HEK293 (cell line): ENCODE measurements around the gene ENO3.

Experiments used
- FEZF1 ChIP-seq: fragments of 450-650 bp; formaldehyde crosslinking; IDR thresholded peaks from 2 replicates; pipeline ENCODE4 v1.5.1; 2016; ENCODE audit warnings: missing biosample characterization, missing genetic modification characterization
- KLF9 ChIP-seq: fragments of 450-650 bp; formaldehyde crosslinking; IDR thresholded peaks from 2 replicates; pipeline ENCODE4 v1.5.1; 2016; ENCODE audit warnings: missing biosample characterization, missing genetic modification characterization, low read depth
- REPIN1 ChIP-seq: fragments of 450-650 bp; formaldehyde crosslinking; IDR thresholded peaks from 2 replicates; pipeline ENCODE4 v1.5.1; 2017; ENCODE audit warnings: missing biosample characterization, missing genetic modification characterization, low read depth
- REST ChIP-seq: fragments of 450-650 bp; formaldehyde crosslinking; IDR thresholded peaks from 2 replicates; pipeline ENCODE4 v1.5.1; 2016; ENCODE audit warnings: missing biosample characterization, missing genetic modification characterization
- SP2 ChIP-seq: fragments of 450-650 bp; formaldehyde crosslinking; IDR thresholded peaks from 2 replicates; pipeline ENCODE4 v1.5.1; 2016; ENCODE audit warnings: missing biosample characterization, missing genetic modification characterization
- YY1 ChIP-seq: fragments of 450-650 bp; formaldehyde crosslinking; IDR thresholded peaks from 2 replicates; pipeline ENCODE4 v1.5.1; 2018; ENCODE audit warnings: missing biosample characterization, missing genetic modification characterization
- ZNF114 ChIP-seq: fragments of 450-650 bp; formaldehyde crosslinking; IDR thresholded peaks from 2 replicates; pipeline ENCODE4 v1.5.0; 2017; ENCODE audit warnings: missing biosample characterization, missing genetic modification characterization
- ZNF140 ChIP-seq: fragments of 450-650 bp; formaldehyde crosslinking; IDR thresholded peaks from 2 replicates; pipeline ENCODE4 v1.5.1; 2016; ENCODE audit warnings: missing biosample characterization, missing genetic modification characterization
- ZNF155 ChIP-seq: fragments of 450-650 bp; formaldehyde crosslinking; IDR thresholded peaks from 2 replicates; pipeline ENCODE4 v1.5.1; 2016; ENCODE audit warnings: missing biosample characterization, missing genetic modification characterization
- ZNF184 ChIP-seq: fragments of 450-650 bp; IDR thresholded peaks from 2 replicates; pipeline ENCODE4 v1.5.1; 2018; ENCODE audit warnings: missing biosample characterization, mild to moderate bottlenecking, missing genetic modification characterization
- ZNF2 ChIP-seq: fragments of 450-650 bp; formaldehyde crosslinking; IDR thresholded peaks from 2 replicates; pipeline ENCODE4 v1.5.1; 2016; ENCODE audit warnings: missing biosample characterization, missing genetic modification characterization
- ZNF830 ChIP-seq: fragments of 450-650 bp; IDR thresholded peaks from 2 replicates; pipeline ENCODE4 v1.5.0; 2018; ENCODE audit warnings: missing biosample characterization, missing genetic modification characterization, low read depth, mild to moderate bottlenecking, moderate library complexity
- TF ChIP-seq, protein P1 (sequence below): fragments of 450-650 bp; formaldehyde crosslinking; IDR thresholded peaks from 2 replicates; pipeline ENCODE4 v1.5.1; 2016; ENCODE audit warnings: missing biosample characterization, missing genetic modification characterization
- TF ChIP-seq, protein P2 (sequence below): fragments of 450-650 bp; formaldehyde crosslinking; IDR thresholded peaks from 2 replicates; pipeline ENCODE4 v1.5.1; 2016; ENCODE audit warnings: missing biosample characterization, missing genetic modification characterization

DNA sequence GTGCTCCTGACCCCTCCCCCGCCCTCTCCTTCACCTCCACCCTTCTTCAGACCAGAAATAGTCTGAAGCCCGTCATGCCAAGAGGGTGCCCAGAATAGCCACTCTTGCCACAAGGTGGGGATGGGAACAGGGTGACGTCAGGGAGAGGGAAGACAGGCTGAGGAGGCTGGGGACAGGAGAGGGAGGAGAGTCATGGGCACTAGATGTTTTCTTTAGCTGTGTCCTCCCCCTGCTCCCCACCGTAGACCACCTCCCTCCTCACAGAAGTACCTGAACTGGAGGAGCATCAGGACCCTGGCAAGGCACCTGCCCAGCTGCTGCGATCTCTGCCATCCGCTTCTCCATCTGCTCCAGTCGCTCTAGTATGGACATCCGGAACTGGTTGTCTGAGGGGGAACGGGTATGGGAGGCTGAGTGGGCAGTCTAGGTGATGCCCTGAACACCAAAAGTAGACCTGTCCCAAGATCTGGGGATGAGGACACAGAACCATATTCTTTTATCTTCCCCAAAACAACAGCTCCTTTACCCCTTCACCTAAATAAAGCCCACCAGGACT, 23.3 kb downstream of the ENO3 start:
- TF ChIP-seq KLF9 (tag by site-specific recombination) (no peak), FEZF1 (no peak), ZNF184 (tag by site-specific recombination) (no peak), YY1 (no peak), ZNF140 (tag by site-specific recombination) (no peak), ZNF114 (tag by site-specific recombination) (no peak), ZNF155 (tag by site-specific recombination) (no peak), SP2 (tag by site-specific recombination) (no peak), ZNF2 (no peak), REPIN1 (no peak), REST (tag by site-specific recombination) (no peak), ZNF830 (tag by site-specific recombination) (no peak)
- TF ChIP-seq, protein P1, sequence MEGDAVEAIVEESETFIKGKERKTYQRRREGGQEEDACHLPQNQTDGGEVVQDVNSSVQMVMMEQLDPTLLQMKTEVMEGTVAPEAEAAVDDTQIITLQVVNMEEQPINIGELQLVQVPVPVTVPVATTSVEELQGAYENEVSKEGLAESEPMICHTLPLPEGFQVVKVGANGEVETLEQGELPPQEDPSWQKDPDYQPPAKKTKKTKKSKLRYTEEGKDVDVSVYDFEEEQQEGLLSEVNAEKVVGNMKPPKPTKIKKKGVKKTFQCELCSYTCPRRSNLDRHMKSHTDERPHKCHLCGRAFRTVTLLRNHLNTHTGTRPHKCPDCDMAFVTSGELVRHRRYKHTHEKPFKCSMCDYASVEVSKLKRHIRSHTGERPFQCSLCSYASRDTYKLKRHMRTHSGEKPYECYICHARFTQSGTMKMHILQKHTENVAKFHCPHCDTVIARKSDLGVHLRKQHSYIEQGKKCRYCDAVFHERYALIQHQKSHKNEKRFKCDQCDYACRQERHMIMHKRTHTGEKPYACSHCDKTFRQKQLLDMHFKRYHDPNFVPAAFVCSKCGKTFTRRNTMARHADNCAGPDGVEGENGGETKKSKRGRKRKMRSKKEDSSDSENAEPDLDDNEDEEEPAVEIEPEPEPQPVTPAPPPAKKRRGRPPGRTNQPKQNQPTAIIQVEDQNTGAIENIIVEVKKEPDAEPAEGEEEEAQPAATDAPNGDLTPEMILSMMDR (tag by site-specific recombination): no peak
- TF ChIP-seq, protein P2, sequence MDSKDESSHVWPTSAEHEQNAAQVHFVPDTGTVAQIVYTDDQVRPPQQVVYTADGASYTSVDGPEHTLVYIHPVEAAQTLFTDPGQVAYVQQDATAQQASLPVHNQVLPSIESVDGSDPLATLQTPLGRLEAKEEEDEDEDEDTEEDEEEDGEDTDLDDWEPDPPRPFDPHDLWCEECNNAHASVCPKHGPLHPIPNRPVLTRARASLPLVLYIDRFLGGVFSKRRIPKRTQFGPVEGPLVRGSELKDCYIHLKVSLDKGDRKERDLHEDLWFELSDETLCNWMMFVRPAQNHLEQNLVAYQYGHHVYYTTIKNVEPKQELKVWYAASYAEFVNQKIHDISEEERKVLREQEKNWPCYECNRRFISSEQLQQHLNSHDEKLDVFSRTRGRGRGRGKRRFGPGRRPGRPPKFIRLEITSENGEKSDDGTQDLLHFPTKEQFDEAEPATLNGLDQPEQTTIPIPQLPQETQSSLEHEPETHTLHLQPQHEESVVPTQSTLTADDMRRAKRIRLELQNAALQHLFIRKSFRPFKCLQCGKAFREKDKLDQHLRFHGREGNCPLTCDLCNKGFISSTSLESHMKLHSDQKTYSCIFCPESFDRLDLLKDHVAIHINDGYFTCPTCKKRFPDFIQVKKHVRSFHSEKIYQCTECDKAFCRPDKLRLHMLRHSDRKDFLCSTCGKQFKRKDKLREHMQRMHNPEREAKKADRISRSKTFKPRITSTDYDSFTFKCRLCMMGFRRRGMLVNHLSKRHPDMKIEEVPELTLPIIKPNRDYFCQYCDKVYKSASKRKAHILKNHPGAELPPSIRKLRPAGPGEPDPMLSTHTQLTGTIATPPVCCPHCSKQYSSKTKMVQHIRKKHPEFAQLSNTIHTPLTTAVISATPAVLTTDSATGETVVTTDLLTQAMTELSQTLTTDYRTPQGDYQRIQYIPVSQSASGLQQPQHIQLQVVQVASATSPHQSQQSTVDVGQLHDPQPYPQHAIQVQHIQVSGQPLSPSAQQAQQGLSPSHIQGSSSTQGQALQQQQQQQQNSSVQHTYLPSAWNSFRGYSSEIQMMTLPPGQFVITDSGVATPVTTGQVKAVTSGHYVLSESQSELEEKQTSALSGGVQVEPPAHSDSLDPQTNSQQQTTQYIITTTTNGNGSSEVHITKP (tag by site-specific recombination): no peak
